SHP77 treated with DMSO at 0.1 percent for 48 hours (cell line): ENCODE results near the gene SMARCB1.

Experiments used
- DNase-seq: peaks from one replicate; lab custom pipeline; 2025; lab: John Stamatoyannopoulos, UW

The SMARCB1 gene

GRCh38 chr22:23762842-23763578 lies 23.8 kb upstream of the SMARCB1 start, which contains the start of gene C22orf15:
TSS of gene C22orf15 (plus strand) at chr22:23762990. CDS start at chr22:23763307, 317 bp downstream.
- no peak for DNase-seq

DNA sequence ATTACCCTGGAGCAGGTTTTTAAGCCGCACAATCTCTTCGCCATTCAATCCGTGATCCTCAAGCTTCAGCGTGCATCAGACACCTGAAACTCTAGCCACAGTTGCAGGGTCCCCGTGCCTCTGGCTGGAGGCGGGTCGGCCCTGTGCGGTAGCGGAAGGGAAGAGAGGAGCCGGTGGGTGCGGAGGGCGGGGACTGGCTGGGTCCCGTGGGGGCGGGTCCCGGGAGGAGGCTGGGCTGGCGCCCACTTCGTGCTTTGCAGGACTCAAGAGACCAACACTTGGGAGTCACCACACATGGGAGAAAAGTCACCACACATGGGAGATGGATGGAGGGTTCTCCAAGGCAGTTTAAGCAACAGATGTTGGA lies 23.2 kb upstream of the SMARCB1 start:
- no peak for DNase-seq

- DNase-seq = no peak
These were observed 22.8 kb upstream of the SMARCB1 start for GRCh38 chr22:23763954-23764353.

DNA sequence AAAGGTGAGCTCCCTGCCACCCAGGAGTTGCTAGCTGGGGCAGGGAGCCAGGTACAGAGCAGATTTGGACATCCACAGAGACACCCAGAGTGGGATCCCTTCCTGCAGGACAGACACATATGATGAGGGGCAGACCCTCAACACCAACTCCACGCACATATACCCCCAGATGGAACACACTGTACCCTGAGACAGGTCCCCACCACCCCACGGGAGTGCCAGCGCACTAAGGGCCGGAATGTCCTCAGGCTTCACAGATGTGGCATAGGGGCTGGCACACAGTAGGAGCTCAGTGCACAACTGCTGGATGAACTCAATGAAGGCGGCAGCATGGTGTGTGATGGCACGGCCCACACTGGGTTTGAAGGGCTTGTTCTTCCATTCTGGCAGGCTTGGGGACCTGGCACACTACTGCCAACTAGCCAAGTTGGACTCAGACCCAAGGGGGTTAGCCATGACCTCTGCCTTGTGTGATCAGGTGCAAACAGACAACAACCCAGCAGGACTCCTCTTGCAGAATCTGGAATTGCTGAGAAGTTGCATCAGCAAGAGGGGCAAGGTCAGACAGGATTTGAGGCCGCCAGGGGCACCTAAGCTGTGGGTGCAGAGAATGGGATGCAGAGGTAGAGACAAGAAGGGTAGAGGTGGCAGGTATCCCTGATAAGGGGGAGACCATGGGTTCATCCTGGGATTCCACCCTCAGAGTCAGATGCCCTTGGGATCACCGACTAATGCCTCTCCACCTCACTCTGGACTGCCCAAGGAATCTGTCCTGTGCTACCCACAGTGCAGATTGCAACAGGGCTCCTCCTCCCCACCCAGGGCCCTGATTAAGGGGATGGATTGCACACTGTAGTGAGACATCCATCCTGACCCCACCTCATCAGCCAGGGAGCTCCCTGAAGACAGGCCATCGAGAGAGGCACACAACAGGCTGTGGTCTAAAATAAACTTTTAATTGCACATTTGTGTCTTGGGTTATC lies 21.6 kb upstream of the SMARCB1 start:
- DNase-seq = no peak

- DNase-seq = no peak
These were observed 19.5 kb upstream of the SMARCB1 start for GRCh38 chr22:23767303-23767672.

- peak; percentile 73 for DNase-seq
These were observed 18.9 kb upstream of the SMARCB1 start, which contains the start of gene CHCHD10 for GRCh38 chr22:23767673-23768548. TSS of gene CHCHD10 (minus strand) at chr22:23767972. CDS start at chr22:23767874, 98 bp downstream.

DNA sequence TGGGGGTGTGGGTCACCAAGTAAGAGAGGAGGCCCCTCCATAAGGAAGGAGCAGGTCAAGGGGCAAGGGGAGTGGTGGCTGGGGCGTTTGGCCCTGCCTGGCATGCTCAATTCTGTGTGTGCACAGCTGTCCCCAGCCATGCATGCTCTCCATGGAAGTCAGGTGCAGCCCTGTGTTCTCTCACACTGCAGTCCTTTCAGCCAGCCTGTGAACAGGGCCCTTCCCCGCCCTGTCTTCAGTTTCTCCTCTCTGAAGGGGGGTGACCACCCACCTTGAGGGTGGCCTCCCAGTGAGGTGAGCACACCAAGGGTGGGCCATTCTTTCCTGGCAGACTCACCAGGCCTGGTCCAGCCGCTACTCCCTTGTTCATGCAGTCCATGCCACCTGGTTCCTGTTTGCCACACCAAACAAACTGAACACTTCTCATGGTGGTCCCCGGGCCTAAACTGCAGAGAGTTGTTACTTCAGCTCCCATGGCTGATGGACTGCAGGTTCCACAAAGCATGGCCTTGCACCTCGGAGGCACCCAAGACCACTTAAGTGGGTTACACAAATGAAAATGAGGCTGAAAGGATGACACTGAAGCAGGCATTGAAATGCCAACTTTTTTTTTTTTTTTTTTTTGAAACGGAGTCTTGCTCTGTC lies 17.3 kb upstream of the SMARCB1 start:
- peak; percentile 25 for DNase-seq

GRCh38 chr22:23772315-23772648 lies 14.5 kb upstream of the SMARCB1 start:
- DNase-seq = no peak

GRCh38 chr22:23772649-23773473 lies 13.9 kb upstream of the SMARCB1 start, which contains the start of gene MMP11:
TSS of gene MMP11 (plus strand) at chr22:23772849. CDS start at chr22:23772871, 22 bp downstream.
- DNase-seq = no peak

DNA sequence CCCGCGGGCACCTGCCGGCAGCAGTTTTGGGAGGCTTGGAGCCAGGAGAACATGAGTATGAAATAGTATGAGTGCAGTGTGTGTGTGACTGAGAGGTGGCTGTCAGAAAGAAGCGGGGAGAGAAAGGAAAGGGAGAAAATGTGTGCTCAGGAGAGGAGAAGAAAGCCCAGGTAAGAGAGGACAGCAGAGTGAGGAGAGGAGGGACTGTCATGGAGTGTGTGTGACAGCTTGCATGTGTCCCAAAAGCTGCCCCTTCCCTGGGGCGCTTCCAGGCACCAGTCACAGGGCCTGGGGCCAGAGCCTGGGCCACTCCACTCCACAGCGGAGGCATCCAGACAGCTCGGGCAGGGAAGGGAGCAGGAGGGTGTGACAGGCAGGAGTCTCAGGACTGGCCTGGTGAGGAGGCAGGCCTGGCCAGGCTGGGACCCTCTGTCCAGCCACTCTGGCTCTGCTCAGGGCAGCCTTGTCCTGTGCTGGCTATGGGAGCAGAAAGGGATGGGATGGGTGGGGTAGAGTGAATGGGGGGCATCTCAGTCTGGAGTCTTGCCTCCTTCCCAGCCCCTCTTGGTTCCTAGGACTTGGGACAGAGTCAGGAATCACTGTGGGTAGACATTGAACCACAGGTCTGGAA lies 13.2 kb upstream of the SMARCB1 start:
- DNase-seq = no peak

DNA sequence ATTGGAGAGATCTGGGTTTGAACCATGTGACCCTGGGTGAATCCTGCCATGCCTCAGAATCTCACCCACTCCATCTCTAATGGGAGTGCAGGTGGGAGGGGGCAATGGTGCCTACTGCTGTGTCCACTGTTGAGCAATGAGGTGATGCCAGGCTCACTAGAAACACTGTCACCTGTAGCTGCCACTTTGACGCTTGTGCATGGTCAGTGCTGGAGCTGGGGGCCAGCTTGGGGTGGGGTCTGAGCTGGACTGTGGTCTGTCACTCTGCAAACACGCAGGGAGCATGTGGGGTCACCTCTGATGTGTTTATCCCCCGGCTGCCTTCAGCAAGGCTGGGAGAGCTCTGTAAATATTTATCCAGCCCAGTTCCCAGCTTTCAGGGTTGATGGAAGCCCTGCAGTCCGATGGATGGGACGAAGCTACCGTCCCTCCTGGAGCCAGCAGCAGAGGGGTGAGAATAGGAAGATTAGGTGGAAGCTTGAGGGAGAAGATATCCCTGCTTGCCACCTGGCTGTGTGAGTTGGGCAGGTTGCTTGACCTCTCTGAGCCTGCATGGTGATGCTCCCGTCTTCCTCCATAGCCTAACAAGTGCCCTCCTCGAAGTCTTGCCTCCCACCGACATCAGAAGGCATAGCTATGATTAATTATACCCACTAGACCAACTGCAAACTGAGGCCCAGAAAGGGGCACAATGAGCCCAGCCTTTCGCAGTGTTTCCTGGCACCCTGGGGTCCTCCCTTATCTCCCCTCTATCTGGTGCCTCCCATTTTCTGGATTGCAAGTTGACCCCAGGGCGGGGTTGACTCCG lies 12.4 kb upstream of the SMARCB1 start:
- no peak for DNase-seq

DNA sequence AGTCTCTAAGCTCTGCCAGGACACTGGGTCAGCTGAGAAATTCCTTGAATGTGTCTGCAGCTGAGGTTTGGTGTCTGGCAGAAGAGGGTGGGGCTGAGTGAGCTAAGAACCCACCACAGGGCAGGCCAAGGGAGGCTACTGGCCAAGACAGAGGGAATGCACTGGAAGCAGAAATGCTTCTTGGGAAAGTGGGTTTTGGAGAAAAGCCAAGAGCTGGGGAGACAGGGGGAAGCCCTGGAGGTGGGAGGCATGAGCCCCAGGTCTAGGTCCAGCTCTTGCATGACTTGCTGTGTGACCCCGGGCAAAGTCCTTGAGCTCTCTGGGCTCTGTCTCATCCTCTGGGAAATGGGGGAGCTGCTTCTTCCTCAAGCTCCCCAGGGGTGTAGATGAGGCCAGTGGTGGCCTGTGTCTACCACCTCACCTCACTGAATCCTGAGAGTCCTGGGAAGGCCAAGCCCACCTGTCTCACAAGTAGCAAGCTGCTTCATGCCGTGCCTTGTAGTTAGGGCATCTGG lies 11.8 kb upstream of the SMARCB1 start:
- DNase-seq = no peak

DNA sequence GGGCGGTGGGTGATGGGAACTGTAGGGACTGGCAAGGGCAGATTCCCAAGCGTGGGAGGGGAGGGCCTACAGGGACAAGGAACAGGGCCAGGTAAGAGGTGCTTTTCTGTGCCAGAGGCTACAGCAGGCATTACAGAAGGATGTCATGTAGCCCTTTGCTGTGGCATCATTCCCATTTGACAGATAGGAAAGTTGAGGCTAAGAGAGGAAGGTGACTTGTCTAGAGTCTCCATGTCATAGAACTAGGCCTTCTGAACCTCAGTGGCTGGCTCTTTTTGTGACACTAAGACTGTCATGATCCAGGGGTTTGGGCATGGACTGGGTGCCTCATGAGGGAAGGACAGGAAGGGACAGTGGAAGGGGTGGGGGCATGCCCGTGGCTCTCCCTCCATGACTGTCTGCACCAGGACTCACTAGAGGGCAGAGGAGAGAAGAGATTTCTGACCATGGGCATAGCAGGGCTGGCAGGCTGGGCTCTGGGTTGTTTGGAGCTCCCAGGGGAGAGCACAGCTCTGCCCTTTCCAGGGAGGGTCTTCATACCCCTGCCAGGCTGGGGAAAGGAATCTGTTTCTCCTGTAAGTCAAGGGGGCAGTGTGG lies 10.9 kb upstream of the SMARCB1 start:
- no peak for DNase-seq

- DNase-seq = no peak
These were observed 8.8 kb upstream of the SMARCB1 start for GRCh38 chr22:23777776-23778576.

DNA sequence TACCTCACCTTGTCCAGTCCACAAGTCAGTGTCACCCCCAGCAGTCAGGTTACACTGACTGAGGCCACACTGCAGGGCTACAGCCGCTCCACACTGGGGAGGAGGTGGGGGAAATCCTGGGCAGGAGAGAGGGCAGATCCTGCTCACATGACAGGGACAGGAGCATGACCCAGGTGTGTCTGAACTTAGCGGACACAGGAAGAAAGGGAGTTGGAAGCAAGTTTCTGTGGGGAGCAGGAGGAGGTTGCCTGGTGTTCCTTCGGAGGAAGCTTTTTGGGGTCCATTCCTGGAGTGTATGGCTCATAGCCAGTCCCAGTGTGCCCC lies 8.2 kb upstream of the SMARCB1 start:
- DNase-seq = no peak

GRCh38 chr22:23779083-23779482 lies 7.7 kb upstream of the SMARCB1 start:
- no peak for DNase-seq

DNA sequence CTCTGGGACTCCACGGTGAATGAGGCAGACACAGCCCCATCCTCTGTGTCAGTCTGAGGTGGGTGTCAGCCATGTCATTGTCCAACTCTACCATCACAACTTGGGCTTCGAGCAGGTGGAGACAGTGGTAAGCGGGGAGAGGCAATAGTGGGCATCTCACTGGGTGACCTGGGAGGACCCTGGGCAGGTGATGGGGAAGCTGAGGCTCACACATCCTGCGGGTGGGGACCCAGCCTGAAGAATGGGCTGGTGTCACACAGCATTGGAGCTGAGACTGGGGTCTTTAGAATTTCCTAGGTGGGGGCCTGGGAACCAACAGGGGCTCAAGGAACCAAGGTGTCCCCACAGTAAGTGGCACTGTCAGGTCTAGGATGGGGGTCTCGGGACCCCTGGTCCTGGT lies 7.0 kb upstream of the SMARCB1 start:
- DNase-seq = no peak
